HG02759 (cell line): ENCODE data around the gene EYA2.

Experiments
- ATAC-seq: cut with Tn5 transposase; IDR thresholded peaks from one replicate; pipeline ENCODE4 v1.9.1; 2021; ENCODE audit warnings: mild to moderate bottlenecking, moderate library complexity; ENCODE audit not compliant: unreplicated experiment

Gene EYA2

DNA sequence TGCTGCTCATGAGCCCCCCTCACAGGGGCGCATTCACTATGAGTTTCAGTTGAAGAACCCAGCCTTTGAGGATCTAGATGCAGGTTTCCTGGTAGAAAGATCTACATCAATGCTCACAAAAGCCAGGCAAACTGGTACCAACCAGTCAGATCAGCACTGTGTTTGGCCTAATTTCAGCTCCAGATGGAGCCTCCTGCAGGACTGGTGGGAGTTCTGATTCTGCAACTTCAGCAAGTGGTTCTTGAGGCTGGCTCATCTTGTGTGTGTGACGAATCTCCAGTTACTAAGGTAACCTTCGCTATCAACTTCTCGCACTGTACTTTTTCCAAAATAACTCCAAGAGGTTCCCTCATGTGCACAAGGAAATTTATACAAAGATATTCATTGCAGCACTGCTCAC lies 343.1 kb downstream of the EYA2 start:
- no peak for ATAC-seq
